GM18505 (cell line): ENCODE data around the gene ZSCAN5B.
"Not testable (repeated sequence)": the region's sequence is repeated elsewhere in the genome, so short reads cannot be mapped to it uniquely, and the experiment has no call there.

Source experiments
- ATAC-seq: cut with Tn5 transposase; IDR thresholded peaks from one replicate; pipeline ENCODE4 v1.9.1; 2021; ENCODE audit not compliant: unreplicated experiment
- POLR2A ChIP-seq: IDR thresholded peaks from 4 replicates; pipeline ENCODE4 v1.6.1; 2011; ENCODE audit warnings: borderline replicate concordance; ENCODE audit not compliant: insufficient read depth, insufficient read length; ENCODE audit errors: extremely low read depth

Gene ZSCAN5B

GRCh38 chr19:56162258-56162657, 35.3 kb downstream of the ZSCAN5B start:
- ATAC-seq, result no peak
- TF ChIP-seq POLR2A, result no peak

GRCh38 chr19:56161534-56161933, 36.0 kb downstream of the ZSCAN5B start:
- TF ChIP-seq POLR2A, result no peak
- ATAC-seq, result no peak

- no peak for TF ChIP-seq POLR2A
- ATAC-seq, result no peak
Observed at GRCh38 chr19:56159622-56160271, 37.8 kb downstream of the ZSCAN5B start.

GRCh38 chr19:56159009-56159559, 38.5 kb downstream of the ZSCAN5B start:
- no peak for TF ChIP-seq POLR2A
- ATAC-seq, result no peak

- no peak for TF ChIP-seq POLR2A
- no peak for ATAC-seq
Observed at GRCh38 chr19:56158170-56158757, 39.3 kb downstream of the ZSCAN5B start.

GRCh38 chr19:56156768-56157167, 40.8 kb downstream of the ZSCAN5B start:
- no peak for TF ChIP-seq POLR2A
- ATAC-seq, result no peak

DNA sequence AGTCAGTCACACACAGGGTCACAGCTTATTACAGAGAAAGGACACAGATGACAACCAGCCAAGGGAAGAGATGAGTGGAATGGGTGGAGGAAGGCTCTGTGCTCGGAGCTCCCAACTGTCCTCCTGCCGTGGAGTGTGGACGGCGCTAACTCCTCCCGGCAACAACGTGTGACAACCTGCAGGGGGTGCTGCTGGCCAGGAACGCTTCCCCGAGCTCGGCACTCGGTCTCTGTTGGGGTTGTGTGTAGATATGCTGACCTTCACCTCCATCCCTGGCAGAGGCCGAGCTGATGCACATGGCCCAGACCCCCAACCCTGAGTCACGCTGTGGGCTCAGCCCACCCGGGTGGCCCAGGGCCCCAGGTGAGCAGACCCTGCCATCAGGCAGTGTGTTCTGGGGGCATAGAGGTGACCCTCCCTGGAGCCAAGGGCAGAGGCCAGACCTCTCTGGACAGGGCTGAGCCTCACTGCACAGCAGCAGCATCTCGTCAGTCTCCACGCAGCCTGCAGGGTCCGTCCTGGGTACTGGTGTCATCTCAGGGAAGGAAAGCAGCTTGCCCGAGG, 42.4 kb downstream of the ZSCAN5B start:
- no peak for ATAC-seq
- no peak for TF ChIP-seq POLR2A

DNA sequence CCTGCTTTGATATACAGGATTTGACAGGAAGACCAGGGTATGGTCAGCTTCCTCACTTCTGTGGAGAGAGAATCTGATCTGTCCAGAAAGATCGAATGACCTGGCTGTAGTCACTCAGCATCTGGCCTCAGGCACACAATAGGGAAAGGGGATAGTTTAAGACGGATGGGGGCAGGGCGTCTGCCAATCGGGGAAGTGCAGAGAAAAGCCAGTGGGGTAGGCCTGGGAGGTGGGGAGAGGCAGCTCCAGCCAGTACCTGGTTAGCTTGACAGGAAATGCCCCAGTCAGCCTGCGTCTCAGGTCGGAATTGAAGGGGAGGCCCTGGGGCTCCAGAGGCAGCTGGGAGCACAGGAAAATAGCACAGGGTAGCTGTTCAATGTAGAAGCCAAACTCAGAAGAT, 44.1 kb downstream of the ZSCAN5B start:
- no peak for ATAC-seq
- no peak for TF ChIP-seq POLR2A

- TF ChIP-seq POLR2A, result no peak
- no peak for ATAC-seq
Observed at GRCh38 chr19:56152644-56153043, 44.9 kb downstream of the ZSCAN5B start.

DNA sequence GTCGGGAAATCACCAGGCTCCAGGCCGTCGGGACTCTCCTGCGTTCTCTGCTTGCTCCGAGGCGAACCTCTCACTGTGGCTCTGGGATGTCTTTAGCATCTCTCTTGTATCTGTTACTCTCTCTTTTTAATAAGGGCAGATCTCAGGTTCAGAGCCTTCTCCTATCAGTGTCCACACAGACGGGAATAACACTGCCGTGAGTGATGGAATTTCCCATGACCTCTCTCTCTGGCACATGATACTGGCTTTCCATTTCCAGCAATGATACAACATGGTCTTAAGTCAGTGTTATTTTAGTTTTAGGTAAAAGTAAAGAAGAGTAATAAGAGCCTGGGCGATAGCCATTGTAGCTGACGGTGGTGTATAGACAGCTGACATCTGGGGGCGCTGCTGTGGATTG, 47.2 kb downstream of the ZSCAN5B start:
- TF ChIP-seq POLR2A, result no peak
- ATAC-seq, result no peak

DNA sequence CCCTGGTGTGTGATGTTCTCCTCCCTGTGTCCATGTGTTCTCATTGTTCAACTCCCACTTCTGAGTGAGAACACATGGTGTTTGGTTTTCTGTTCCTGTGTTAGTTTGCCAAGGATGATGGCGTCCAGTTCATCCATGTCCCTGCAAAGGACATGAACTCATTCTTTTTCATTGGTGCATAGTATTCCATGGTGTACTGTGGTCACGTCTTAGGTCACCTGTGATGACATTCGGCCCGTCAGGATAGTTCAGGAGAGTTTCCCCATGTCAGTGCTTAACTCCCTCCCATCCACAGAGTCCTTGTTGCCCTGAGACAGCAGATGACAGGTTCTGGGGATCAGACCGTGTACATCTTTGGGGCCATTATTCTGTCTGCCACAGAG, 47.9 kb downstream of the ZSCAN5B start:
- ATAC-seq, result no peak
- no peak for TF ChIP-seq POLR2A

- ATAC-seq, result not testable (repeated sequence)
Observed at GRCh38 chr19:56148955-56149655, 48.5 kb downstream of the ZSCAN5B start.

- no peak for TF ChIP-seq POLR2A
- no peak for ATAC-seq
Observed at GRCh38 chr19:56148096-56148495, 49.5 kb downstream of the ZSCAN5B start.

GRCh38 chr19:56147307-56147706, 50.3 kb downstream of the ZSCAN5B start:
- no peak for TF ChIP-seq POLR2A
- ATAC-seq, result no peak
